Smooth muscle cell (in vitro differentiated cells): Measurements from ENCODE around the gene GJB3. TPM values are rescaled to one million over a fixed set of nuclear protein-coding genes. Genes with fewer than 3 reads are reported as not detected.

Source experiments
- DNase-seq: peaks from one replicate; lab custom pipeline; 2025; ENCODE audit not compliant: unreplicated experiment; lab: John Stamatoyannopoulos, UW
- H2AFZ ChIP-seq: fragments of 200-600 bp; sonication (generic); 2 replicates; pipeline ENCODE4 v1.6.0; 2016; ENCODE audit warnings: antibody characterized with exemption, low read depth, mild to moderate bottlenecking
- H3F3A ChIP-seq: fragments of 200-600 bp; sonication (generic); 2 replicates; pipeline ENCODE4 v1.6.0; 2017; ENCODE audit warnings: antibody characterized with exemption, low read depth
- H3K27ac ChIP-seq: fragments of 200-600 bp; sonication (generic); 2 replicates; pipeline ENCODE4 v1.5.1; 2016; ENCODE audit warnings: low read depth, mild to moderate bottlenecking
- H3K27me3 ChIP-seq: fragments of 200-600 bp; sonication (generic); 2 replicates; pipeline ENCODE4 v1.6.1; 2016; ENCODE audit warnings: low read depth, mild to moderate bottlenecking
- H3K36me3 ChIP-seq: fragments of 200-600 bp; sonication (generic); 2 replicates; pipeline ENCODE4 v1.5.1; 2016; ENCODE audit warnings: low read depth
- H3K4me1 ChIP-seq: fragments of 200-600 bp; sonication (generic); 2 replicates; pipeline ENCODE4 v1.5.1; 2016; ENCODE audit warnings: low read depth
- H3K4me2 ChIP-seq: fragments of 200-600 bp; sonication (generic); 2 replicates; pipeline ENCODE4 v1.6.0; 2016; ENCODE audit warnings: mild to moderate bottlenecking
- H3K4me3 ChIP-seq: fragments of 200-600 bp; sonication (generic); 2 replicates; pipeline ENCODE4 v1.5.1; 2016; ENCODE audit warnings: mild to moderate bottlenecking
- H3K79me2 ChIP-seq: fragments of 200-600 bp; sonication (generic); 2 replicates; pipeline ENCODE4 v1.6.0; 2016; ENCODE audit warnings: low read depth, mild to moderate bottlenecking
- H3K9ac ChIP-seq: fragments of 200-600 bp; sonication (generic); 2 replicates; pipeline ENCODE4 v1.6.0; 2016; ENCODE audit warnings: low read depth
- H3K9me3 ChIP-seq: fragments of 200-600 bp; sonication (generic); replicated peaks from 2 replicates; pipeline ENCODE4 v1.5.1; 2016; ENCODE audit warnings: low read depth
- H4K20me1 ChIP-seq: fragments of 200-600 bp; sonication (generic); 2 replicates; pipeline ENCODE4 v1.6.0; 2016; ENCODE audit warnings: low read depth
- CTCF ChIP-seq: fragments of 200-600 bp; sonication (generic); IDR thresholded peaks from 2 replicates; pipeline ENCODE4 v1.5.1; 2017; ENCODE audit warnings: borderline replicate concordance, mild to moderate bottlenecking, antibody characterized with exemption; ENCODE audit not compliant: insufficient read depth, poor library complexity, severe bottlenecking
- WGBS: methylation state at CpG from one replicate; pipeline ENCODE4 v1.1.7; 2016; ENCODE audit warnings: low lambda C conversion rate; 5-methylcytosine and 5-hydroxymethylcytosine counted together
- polyA plus RNA-seq: library from polyadenylated mRNA; unstranded; fragments of >200 nt; fragmentation: Nextera tagmentation; extraction: Ambion mirVana; gene quantifications from 2 replicates; pipeline ENCODE4 v1.2.1, GENCODE V29; 2016
- total RNA-seq: library from RNA; depleted of rRNA; stranded (reverse); fragments of >200 nt; gene quantifications from 2 replicates; pipeline ENCODE4 v1.2.3, GENCODE V29; 2014

The GJB3 gene
- total and polyA plus RNA-seq, 2 experiments from 2014 or later = 2.9 to 10.0 TPM

DNA sequence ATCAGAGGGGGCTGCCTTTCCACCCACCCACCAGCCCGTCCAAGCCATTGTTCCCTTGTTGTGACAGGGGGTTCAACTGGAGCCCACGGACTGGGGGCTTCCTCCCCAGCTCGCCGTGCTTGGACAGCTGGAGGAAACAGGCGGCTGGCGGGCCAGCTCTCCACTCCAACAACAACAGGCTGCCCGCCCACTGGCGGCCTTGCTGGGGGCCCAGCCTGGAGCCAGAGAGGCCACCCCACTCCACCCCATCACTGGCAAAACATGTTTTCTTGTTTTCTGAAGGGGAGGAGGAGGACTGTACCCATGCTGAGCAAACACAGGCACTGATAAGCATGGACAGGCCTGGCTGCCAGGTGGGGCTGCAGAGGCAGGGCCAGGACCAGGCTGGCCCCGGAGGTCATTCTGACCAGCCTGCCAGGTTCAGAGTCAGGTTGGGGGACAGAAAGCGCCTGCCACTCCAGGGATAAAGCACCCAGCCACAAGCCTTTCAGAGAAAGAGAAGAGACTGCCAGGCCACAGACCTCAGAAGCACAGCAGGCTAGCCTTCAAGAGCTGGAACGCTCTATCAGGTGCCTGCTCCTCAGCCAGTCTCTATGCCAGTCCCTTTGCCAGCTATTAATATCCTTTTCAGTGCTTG is 44.6 kb downstream of the GJB3 start:
- H3K4me3 ChIP-seq = no peak overlapping the region
- no peak overlapping the region for H3K9ac ChIP-seq
- H3K4me1 ChIP-seq = no peaks in the 10 kb centered on the region
- no peaks in the 10 kb centered on the region for H3K9me3 ChIP-seq
- peaks cover 40% of the 10 kb centered on the region for H4K20me1 ChIP-seq
- WGBS = 81% methylated on average over 11 of the region's 11 CpGs
- H3K27ac ChIP-seq = no peak overlapping the region
- no peak for TF ChIP-seq CTCF
- H3K79me2 ChIP-seq = no peaks in the 10 kb centered on the region
- H3K4me2 ChIP-seq = no peak overlapping the region
- no peak overlapping the region for H2AFZ ChIP-seq
- DNase-seq = no peak
- H3K27me3 ChIP-seq = no peaks in the 10 kb centered on the region
- H3F3A ChIP-seq = no peaks in the 10 kb centered on the region
- H3K36me3 ChIP-seq = no peaks in the 10 kb centered on the region

DNA sequence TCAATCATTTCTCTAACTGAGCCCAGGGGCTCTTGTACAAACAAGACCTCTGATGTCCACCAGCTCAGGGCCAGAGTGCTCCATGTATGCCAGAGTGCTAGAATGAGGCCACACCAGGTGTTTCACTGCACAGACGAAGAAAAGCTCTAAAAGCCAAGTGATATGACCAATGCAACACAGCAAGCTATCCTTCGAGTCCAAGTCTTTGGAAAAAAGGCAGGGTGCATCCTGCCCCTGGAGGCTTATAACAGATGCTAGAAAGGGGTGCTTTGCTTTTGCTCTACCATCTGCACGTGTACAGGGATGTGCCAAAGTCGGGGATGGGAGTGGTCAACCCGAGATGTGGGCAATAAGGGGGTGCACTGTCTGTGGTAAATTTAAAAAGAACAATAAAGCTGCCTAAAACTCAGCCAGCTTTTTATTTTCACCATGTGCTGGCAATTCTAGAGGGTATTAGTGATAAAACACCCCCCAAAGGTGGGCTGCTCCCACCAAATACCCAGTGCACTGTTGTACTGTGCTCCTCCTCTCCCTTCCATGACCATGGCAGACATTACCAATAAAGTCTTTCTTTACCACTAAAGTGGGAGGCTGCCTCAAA is 46.4 kb downstream of the GJB3 start:
- no peak for TF ChIP-seq CTCF
- no peak overlapping the region for H3K9ac ChIP-seq
- no peak for DNase-seq

GRCh38 chr1:34828611-34829010 is 47.6 kb downstream of the GJB3 start:
- H3K79me2 ChIP-seq = no peaks in the 10 kb centered on the region
- no peaks in the 10 kb centered on the region for H3K36me3 ChIP-seq
- WGBS = 91% methylated on average over 2 of the region's 2 CpGs
- H4K20me1 ChIP-seq = peaks cover 31% of the 10 kb centered on the region
- DNase-seq = no peak
- no peaks in the 10 kb centered on the region for H3K9me3 ChIP-seq
- no peaks in the 10 kb centered on the region for H3K27me3 ChIP-seq
- H3K27ac ChIP-seq = no peak overlapping the region
- no peak overlapping the region for H3K4me3 ChIP-seq
- H3F3A ChIP-seq = no peaks in the 10 kb centered on the region
- no peak overlapping the region for H3K4me2 ChIP-seq
- TF ChIP-seq CTCF = no peak
- no peak overlapping the region for H2AFZ ChIP-seq
- H3K4me1 ChIP-seq = no peaks in the 10 kb centered on the region
- H3K9ac ChIP-seq = no peak overlapping the region

More for the DNA sequence above, 46.4 kb downstream of the GJB3 start:
- Histone ChIP-seq H3K4me3 (no peak overlapping the region), H3K4me2 (no peak overlapping the region), H3K27ac (no peak overlapping the region), H3F3A (no peaks in the 10 kb centered on the region), H3K79me2 (no peaks in the 10 kb centered on the region), H3K36me3 (no peaks in the 10 kb centered on the region), H2AFZ (no peak overlapping the region), H3K4me1 (no peaks in the 10 kb centered on the region), H3K27me3 (no peaks in the 10 kb centered on the region), H3K9me3 (no peaks in the 10 kb centered on the region), H4K20me1 (peaks cover 31% of the 10 kb centered on the region)
- WGBS = 88% methylated on average over 5 of the region's 5 CpGs

GRCh38 chr1:34829250-34829649 is 48.2 kb downstream of the GJB3 start:
- Histone ChIP-seq H3K9me3 (no peaks in the 10 kb centered on the region), H3K36me3 (no peaks in the 10 kb centered on the region), H3K4me3 (no peak overlapping the region), H3K79me2 (no peaks in the 10 kb centered on the region), H3K4me2 (no peak overlapping the region), H4K20me1 (peaks cover 31% of the 10 kb centered on the region), H3F3A (no peaks in the 10 kb centered on the region), H3K4me1 (no peaks in the 10 kb centered on the region), H3K27ac (no peak overlapping the region), H3K27me3 (no peaks in the 10 kb centered on the region), H2AFZ (no peak overlapping the region), H3K9ac (no peak overlapping the region)
- 74% methylated on average over 3 of the region's 3 CpGs for WGBS
- DNase-seq = no peak
- TF ChIP-seq CTCF = no peak
